Ishikawa (cell line): ENCODE results near the gene RGS14.

Experiments
- CEBPB ChIP-seq: IDR thresholded peaks from 2 replicates; pipeline ENCODE4 v1.6.1; 2012
- TAF1 ChIP-seq: IDR thresholded peaks from 2 replicates; pipeline ENCODE4 v1.6.1; 2012; ENCODE audit warnings: low read depth, mild to moderate bottlenecking

DNA sequence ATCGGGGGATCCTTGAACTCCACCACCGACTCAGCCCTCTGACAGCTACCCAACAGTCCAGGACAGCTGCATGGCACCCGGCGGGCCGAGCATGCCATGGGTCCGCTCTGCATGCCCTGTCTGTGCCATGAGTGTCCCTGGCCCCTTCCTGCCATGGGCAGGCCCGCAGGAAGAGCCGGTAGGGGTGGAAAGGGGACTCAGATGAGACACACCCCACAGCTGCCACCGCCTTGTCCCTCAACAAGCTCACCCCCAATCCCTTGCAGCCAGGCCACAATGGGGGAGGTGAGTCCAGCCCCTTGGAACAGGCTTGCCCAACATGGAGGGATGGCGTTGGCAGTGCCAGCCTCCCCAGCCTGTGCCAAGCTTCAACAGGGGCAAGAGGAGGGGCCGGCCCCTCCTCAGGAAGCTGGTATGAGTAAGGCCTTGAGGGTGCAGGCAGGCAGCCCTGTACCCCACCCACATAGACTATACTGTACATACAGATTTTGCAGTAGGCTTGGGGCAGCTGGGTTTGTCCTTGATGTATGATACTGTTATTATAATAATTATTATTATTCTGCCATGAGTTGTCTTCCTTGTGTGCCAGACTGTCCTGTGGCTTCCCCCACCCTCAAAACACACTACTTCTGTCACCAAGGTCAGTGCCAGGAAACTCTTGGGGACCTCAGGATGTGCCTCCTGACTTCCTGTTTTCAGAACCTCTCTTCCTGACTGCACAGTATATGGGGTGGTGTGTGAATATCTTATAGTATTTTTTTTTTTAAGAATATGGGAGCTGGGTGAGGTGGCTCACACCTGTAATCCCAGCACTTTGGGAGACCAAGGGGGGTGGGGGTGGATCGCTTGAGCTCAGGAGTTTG, 14.5 kb downstream of the RGS14 start:
- TF ChIP-seq TAF1 = no peak
- TF ChIP-seq CEBPB = no peak
